ENCODE data around the gene SLC6A3. TPM values are rescaled to one million over a fixed set of nuclear protein-coding genes. Genes with fewer than 3 reads are reported as not detected.

Gene SLC6A3
- total and polyA plus RNA-seq, 9 of the 15 experiments (the other 6 are each of a cell fraction or from before 2014, with no cell fraction given): not detected

DNA sequence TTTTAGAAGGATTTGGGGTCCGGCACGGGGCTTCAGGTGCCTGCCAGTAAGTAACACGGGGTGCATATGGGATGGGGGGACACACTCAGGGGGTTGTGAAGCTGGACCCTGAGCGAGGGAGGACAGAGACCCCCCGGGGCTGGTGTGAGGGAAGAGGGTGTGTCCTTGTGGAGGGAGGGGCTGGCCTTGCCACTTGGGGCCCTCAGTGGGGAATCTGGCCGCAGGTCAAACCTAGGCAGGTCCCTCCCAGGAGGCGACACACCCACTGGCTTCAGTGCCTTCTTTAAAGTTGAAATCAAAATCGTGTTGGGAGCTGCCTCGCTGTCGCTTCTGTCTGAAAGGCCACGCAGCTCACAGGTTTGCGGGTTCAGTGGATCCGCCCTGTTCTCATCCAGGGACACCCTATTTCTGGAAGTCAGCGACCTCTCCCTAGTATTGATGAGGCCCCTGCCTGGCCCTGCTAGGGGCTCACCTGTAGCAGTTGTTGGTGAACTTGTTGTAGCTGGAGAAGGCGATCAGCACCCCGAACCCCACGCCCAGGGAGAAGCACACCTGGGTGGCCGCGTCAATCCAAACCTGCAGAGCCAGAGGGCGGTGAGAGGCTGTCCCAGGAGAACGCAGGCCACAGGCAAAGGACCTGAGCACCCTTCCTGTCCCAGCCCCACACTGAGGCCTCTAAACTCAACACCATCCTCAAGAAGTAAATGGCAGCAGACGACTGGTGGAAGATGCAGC is 29.4 kb downstream of the SLC6A3 start:
- no peak overlapping the region for H3K27ac ChIP-seq (ENCODE audit: extremely low read depth, low read depth, low read length)
- WGBS (ENCODE audit: insufficient coverage, low coverage, missing lambda C conversion rate): 5% methylated on average over 22 of the region's 22 CpGs
- ATAC-seq (no peak), DNase-seq (ENCODE audit: extremely low read depth in 1 of 4, low spot score in 3 of 4) (no peak), FAIRE-seq (no peak)
- no peak overlapping the region for H2AFZ ChIP-seq (ENCODE audit: low read depth, low read length)
- in situ Hi-C loops (cut with MboI) (no loop called here), intact Hi-C loops (cut with micrococcal nuclease) (no loop called here)
- no peaks in the 10 kb centered on the region for H3K9me3 ChIP-seq (replicated peaks; ENCODE audit: control insufficient read depth, insufficient read depth, low read depth, low read length)
- no TSS peak for BruUV-seq (replicated peaks)
- no peaks in the 10 kb centered on the region for H3K79me2 ChIP-seq (ENCODE audit: control insufficient read depth, insufficient read depth, low read length)
- H3K9me1 ChIP-seq (ENCODE audit: control insufficient read depth, insufficient read depth, low read length): peaks cover 5% of the 10 kb centered on the region
- TF ChIP-seq, protein P1, sequence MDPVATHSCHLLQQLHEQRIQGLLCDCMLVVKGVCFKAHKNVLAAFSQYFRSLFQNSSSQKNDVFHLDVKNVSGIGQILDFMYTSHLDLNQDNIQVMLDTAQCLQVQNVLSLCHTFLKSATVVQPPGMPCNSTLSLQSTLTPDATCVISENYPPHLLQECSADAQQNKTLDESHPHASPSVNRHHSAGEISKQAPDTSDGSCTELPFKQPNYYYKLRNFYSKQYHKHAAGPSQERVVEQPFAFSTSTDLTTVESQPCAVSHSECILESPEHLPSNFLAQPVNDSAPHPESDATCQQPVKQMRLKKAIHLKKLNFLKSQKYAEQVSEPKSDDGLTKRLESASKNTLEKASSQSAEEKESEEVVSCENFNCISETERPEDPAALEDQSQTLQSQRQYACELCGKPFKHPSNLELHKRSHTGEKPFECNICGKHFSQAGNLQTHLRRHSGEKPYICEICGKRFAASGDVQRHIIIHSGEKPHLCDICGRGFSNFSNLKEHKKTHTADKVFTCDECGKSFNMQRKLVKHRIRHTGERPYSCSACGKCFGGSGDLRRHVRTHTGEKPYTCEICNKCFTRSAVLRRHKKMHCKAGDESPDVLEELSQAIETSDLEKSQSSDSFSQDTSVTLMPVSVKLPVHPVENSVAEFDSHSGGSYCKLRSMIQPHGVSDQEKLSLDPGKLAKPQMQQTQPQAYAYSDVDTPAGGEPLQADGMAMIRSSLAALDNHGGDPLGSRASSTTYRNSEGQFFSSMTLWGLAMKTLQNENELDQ (CRISPR knock-in tag; IDR thresholded peaks at IDR 0.05; ENCODE audit: borderline replicate concordance): no peak
- TF ChIP-seq SP2 (IDR thresholded peaks at IDR 0.05; ENCODE audit: extremely low read depth, low read depth, low read length, poor library complexity, severe bottlenecking): no peak
- TF ChIP-seq, protein P2, sequence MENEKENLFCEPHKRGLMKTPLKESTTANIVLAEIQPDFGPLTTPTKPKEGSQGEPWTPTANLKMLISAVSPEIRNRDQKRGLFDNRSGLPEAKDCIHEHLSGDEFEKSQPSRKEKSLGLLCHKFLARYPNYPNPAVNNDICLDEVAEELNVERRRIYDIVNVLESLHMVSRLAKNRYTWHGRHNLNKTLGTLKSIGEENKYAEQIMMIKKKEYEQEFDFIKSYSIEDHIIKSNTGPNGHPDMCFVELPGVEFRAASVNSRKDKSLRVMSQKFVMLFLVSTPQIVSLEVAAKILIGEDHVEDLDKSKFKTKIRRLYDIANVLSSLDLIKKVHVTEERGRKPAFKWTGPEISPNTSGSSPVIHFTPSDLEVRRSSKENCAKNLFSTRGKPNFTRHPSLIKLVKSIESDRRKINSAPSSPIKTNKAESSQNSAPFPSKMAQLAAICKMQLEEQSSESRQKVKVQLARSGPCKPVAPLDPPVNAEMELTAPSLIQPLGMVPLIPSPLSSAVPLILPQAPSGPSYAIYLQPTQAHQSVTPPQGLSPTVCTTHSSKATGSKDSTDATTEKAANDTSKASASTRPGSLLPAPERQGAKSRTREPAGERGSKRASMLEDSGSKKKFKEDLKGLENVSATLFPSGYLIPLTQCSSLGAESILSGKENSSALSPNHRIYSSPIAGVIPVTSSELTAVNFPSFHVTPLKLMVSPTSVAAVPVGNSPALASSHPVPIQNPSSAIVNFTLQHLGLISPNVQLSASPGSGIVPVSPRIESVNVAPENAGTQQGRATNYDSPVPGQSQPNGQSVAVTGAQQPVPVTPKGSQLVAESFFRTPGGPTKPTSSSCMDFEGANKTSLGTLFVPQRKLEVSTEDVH (IDR thresholded peaks at IDR 0.05; ENCODE audit: low read depth, partially characterized antibody): no peak
- no peak for TF ChIP-seq MED1 (CRISPR knock-in tag; IDR thresholded peaks at IDR 0.05; ENCODE audit: borderline replicate concordance)
- no peak for TF ChIP-seq ILK (tag; IDR thresholded peaks at IDR 0.05; ENCODE audit: borderline replicate concordance, low read depth)
- TF ChIP-seq NFIX (CRISPR knock-in tag; IDR thresholded peaks at IDR 0.05; ENCODE audit: low read depth): no peak
- no peak for TF ChIP-seq FOXJ2 (tag; IDR thresholded peaks at IDR 0.05)
- no peak for TF ChIP-seq TAF1 (IDR thresholded peaks at IDR 0.05; ENCODE audit: control insufficient read depth, extremely low read depth, insufficient read depth, low read length, severe bottlenecking)
- TF ChIP-seq DNMT1 (IDR thresholded peaks at IDR 0.05): no peak
- no peak for TF ChIP-seq MCM7 (IDR thresholded peaks at IDR 0.05)
- TF ChIP-seq MEF2D (tag; conservative IDR thresholded peaks at IDR 0.05; ENCODE audit: low read depth): no peak
- TF ChIP-seq ZNF780A (CRISPR knock-in tag; IDR thresholded peaks at IDR 0.05): no peak
- no peak overlapping the region for H3K4me3 ChIP-seq
- peaks cover 23 to 59% of the 10 kb centered on the region in 2 experiments for H3K27me3 ChIP-seq (ENCODE audit: control insufficient read depth in 2 of 2, insufficient read depth in 2 of 2, low read length in 2 of 2)
- ChIA-PET POLR2A (interaction anchor here (1.4 kb wide), 1 partner anchor 10 kb away, joined by 4 read pairs; no protein-coding TSS in a partner anchor), CTCF (ENCODE audit: low intra/inter-chr PET ratio) (no interaction called here)
- H3K36me3 ChIP-seq (ENCODE audit: control insufficient read depth, insufficient read depth, low read length): no peaks in the 10 kb centered on the region
- H3K9ac ChIP-seq (ENCODE audit: insufficient read depth in 1 of 2, low read depth in 2 of 2, low read length in 2 of 2): no peak overlapping the region; a peak in 1 of 4 replicates
- H3K4me2 ChIP-seq (ENCODE audit: insufficient read depth, low read length): no peak overlapping the region
- peaks cover 15% of the 10 kb centered on the region for H4K20me1 ChIP-seq (replicated peaks; ENCODE audit: control insufficient read depth, insufficient read depth, low read length)
- H3K4me1 ChIP-seq (replicated peaks in 1 of 2; ENCODE audit: control insufficient read depth in 2 of 2, insufficient read depth in 2 of 2, low read length in 2 of 2): peaks cover 0 to 15% of the 10 kb centered on the region in 2 experiments; a peak in 1 of 5 replicates
